HepG2 (cell line): Measurements from ENCODE around the gene ITGB3. TPM values are rescaled to one million over a fixed set of nuclear protein-coding genes. Genes with fewer than 3 reads are reported as not detected.

ENCODE experiments used
- ATRX ChIP-seq: sonication (generic); formaldehyde crosslinking; IDR thresholded peaks from 2 replicates; pipeline ENCODE4 v1.4.0; 2020; ENCODE audit warnings: missing genetic modification reagents, borderline replicate concordance
- CSRNP2 ChIP-seq: sonication (generic); formaldehyde crosslinking; conservative IDR thresholded peaks from 2 replicates; pipeline ENCODE4 v1.8.0; 2022; ENCODE audit warnings: low read depth, missing genetic modification reagents
- HNF4G ChIP-seq, 2 experiments: sonication (generic) in 1 of 2; formaldehyde crosslinking in 1 of 2; IDR thresholded peaks; 2 replicates each; pipeline versions ENCODE4 v1.4.0 to v1.6.1; 2011 to 2020; ENCODE audit warnings: borderline replicate concordance in 2 of 2, low read depth in 2 of 2, mild to moderate bottlenecking in 2 of 2, low read length in 1 of 2, missing genetic modification reagents in 1 of 2, moderate library complexity in 1 of 2
- MXD4 ChIP-seq: IDR thresholded peaks from 2 replicates; pipeline ENCODE4 v1.6.1; 2016; ENCODE audit warnings: mild to moderate bottlenecking, missing biosample characterization, missing genetic modification reagents
- NR1H2 ChIP-seq: sonication (generic); formaldehyde crosslinking; IDR thresholded peaks from 2 replicates; pipeline ENCODE4 v1.8.1; 2022; ENCODE audit warnings: low read depth, missing genetic modification reagents, borderline replicate concordance
- REL ChIP-seq: sonication (generic); formaldehyde crosslinking; conservative IDR thresholded peaks from 2 replicates; pipeline ENCODE4 v1.8.0; 2022; ENCODE audit warnings: mild to moderate bottlenecking, missing genetic modification reagents, moderate library complexity
- SMAD3 ChIP-seq: sonication (generic); formaldehyde crosslinking; IDR thresholded peaks from 2 replicates; pipeline ENCODE4 v1.4.0; 2020; ENCODE audit warnings: missing genetic modification reagents
- SMC3 ChIP-seq: IDR thresholded peaks from 2 replicates; pipeline ENCODE4 v1.6.1; 2011; ENCODE audit warnings: low read length, improper control_type of control experiment
- SRF ChIP-seq: IDR thresholded peaks from 2 replicates; pipeline ENCODE4 v1.6.1; 2011; ENCODE audit warnings: mild to moderate bottlenecking, low read depth, low read length, moderate library complexity
- TBL1XR1 ChIP-seq: fragments of 150-350 bp; IDR thresholded peaks from 2 replicates; pipeline ENCODE4 v1.6.1; 2014; ENCODE audit warnings: borderline replicate concordance, low read length; ENCODE audit not compliant: partially characterized antibody
- TMF1 ChIP-seq: sonication (generic); formaldehyde crosslinking; IDR thresholded peaks from 2 replicates; pipeline ENCODE4 v1.8.1; 2022; ENCODE audit warnings: low read depth, missing genetic modification reagents
- ZNF124 ChIP-seq: sonication (generic); formaldehyde crosslinking; IDR thresholded peaks from 2 replicates; pipeline ENCODE4 v1.4.0; 2020; ENCODE audit warnings: missing genetic modification reagents
- ZNF34 ChIP-seq: sonication (generic); formaldehyde crosslinking; IDR thresholded peaks from 2 replicates; pipeline ENCODE4 v1.4.0; 2020; ENCODE audit warnings: mild to moderate bottlenecking, missing genetic modification reagents, borderline replicate concordance
- ZNF382 ChIP-seq: sonication (generic); formaldehyde crosslinking; IDR thresholded peaks from 2 replicates; pipeline ENCODE4 v1.5.0; 2020; ENCODE audit warnings: missing genetic modification reagents, mild to moderate bottlenecking, borderline replicate concordance
- ZNF414 ChIP-seq: sonication (generic); formaldehyde crosslinking; IDR thresholded peaks from 2 replicates; pipeline ENCODE4 v1.5.0; 2020; ENCODE audit warnings: missing genetic modification reagents
- ZNF878 ChIP-seq: sonication (generic); formaldehyde crosslinking; IDR thresholded peaks from 2 replicates; pipeline ENCODE4 v1.8.1; 2023; ENCODE audit warnings: mild to moderate bottlenecking, missing genetic modification reagents, moderate library complexity
- polyA plus RNA-seq, 8 experiments: library from polyadenylated mRNA; depleted of rRNA in 3 of 8; stranded (reverse) in 7 of 8; unstranded in 1 of 8; fragments of >200 nt; fragmentation: Illumina TruSeq in 4 of 8; extraction: Trizol in 4 of 8; gene quantifications; 2 replicates each; pipeline versions ENCODE4 v1.2.1 to v1.2.3, GENCODE V29; 2011 to 2016; ENCODE audit warnings: low read depth in 4 of 8, missing spikeins in 1 of 8, mixed read lengths in 1 of 8; ENCODE audit not compliant: insufficient read depth in 1 of 8
- total RNA-seq, 5 experiments: library from RNA; depleted of rRNA; stranded (reverse); fragments of >200 nt; fragmentation: Illumina TruSeq; extraction: Trizol; gene quantifications; 2 replicates each; pipeline ENCODE4 v1.2.3, GENCODE V29; 2016; ENCODE audit warnings: low read depth in 1 of 5
- TF ChIP-seq, protein P1 (sequence below): sonication (generic); formaldehyde crosslinking; IDR thresholded peaks from 2 replicates; pipeline ENCODE4 v1.5.0; 2020; ENCODE audit warnings: mild to moderate bottlenecking, missing genetic modification reagents, borderline replicate concordance
- TF ChIP-seq, protein P2 (sequence below): sonication (generic); formaldehyde crosslinking; IDR thresholded peaks from 2 replicates; pipeline ENCODE4 v1.4.0; 2020; ENCODE audit warnings: low read depth, mild to moderate bottlenecking, missing genetic modification reagents

The ITGB3 gene
- total and polyA plus RNA-seq, 2 of the 13 experiments (the other 11 are each of a cell fraction or from before 2014, with no cell fraction given), result 0.09 to 0.31 TPM

DNA sequence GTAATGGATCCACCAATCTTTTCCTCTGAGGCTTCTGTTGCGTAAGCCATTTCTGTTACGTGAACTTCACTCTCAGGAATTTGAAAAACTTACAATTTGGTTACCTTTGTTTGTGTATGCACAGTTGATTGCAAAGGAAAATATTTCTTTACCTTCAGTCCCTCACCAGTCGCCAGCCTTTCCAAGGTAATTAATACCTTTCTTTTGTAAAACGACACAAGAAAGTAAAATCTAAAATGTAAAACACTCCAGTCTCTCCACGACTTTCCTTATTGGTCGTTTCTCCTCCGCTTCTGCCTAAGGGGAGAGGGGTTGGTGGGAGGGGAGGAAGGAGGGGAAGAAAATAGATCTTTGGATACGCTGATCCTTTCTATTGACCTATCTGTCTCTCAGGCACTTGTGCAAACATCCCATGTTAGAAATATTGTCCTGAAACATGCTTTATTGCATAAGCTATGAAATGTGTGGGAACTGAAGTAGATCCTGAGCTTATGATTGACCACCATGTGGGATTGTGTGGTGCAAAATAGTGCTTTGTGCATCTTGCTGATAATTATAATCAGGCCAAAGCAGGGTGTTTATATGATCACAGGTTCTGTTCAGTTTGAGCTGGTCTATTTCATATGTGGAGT, 37.7 kb downstream of the ITGB3 start (continued):
- TF ChIP-seq, protein P1, sequence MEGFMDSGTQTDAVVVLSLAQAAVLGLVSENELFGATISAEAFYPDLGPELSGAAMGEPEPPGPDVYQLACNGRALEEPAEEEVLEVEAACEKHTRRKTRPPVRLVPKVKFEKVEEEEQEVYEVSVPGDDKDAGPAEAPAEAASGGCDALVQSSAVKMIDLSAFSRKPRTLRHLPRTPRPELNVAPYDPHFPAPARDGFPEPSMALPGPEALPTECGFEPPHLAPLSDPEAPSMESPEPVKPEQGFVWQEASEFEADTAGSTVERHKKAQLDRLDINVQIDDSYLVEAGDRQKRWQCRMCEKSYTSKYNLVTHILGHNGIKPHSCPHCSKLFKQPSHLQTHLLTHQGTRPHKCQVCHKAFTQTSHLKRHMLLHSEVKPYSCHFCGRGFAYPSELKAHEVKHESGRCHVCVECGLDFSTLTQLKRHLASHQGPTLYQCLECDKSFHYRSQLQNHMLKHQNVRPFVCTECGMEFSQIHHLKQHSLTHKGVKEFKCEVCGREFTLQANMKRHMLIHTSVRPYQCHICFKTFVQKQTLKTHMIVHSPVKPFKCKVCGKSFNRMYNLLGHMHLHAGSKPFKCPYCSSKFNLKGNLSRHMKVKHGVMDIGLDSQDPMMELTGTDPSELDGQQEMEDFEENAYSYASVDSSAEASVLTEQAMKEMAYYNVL (CRISPR knock-in tag), result 0 out of 2 replicates have a peak, but pooled peaks have one; percentile 48
- TF ChIP-seq TBL1XR1 (no peak), ATRX (CRISPR knock-in tag) (no peak), SRF (no peak), ZNF34 (no peak), ZNF878 (CRISPR knock-in tag) (0 out of 2 replicates have a peak, but pooled peaks have one; percentile 28), HNF4G (IDR thresholded peaks at IDR 0.05; ENCODE audit: borderline replicate concordance, low read depth, low read length) (peak; percentile 63), HNF4G (CRISPR knock-in tag; IDR thresholded peaks at IDR 0.05; ENCODE audit: borderline replicate concordance, low read depth) (no peak), ZNF414 (CRISPR knock-in tag) (peak; percentile 32; the same call in 1 of the 2 replicates), MXD4 (CRISPR knock-in tag) (no peak), ZNF382 (CRISPR knock-in tag) (no peak), NR1H2 (CRISPR knock-in tag) (no peak), TMF1 (CRISPR knock-in tag) (no peak), CSRNP2 (CRISPR knock-in tag) (no peak), SMAD3 (CRISPR knock-in tag) (no peak; the same call in 1 of the 2 replicates), ZNF124 (CRISPR knock-in tag) (no peak), REL (CRISPR knock-in tag) (no peak), SMC3 (no peak)
- TF ChIP-seq, protein P2, sequence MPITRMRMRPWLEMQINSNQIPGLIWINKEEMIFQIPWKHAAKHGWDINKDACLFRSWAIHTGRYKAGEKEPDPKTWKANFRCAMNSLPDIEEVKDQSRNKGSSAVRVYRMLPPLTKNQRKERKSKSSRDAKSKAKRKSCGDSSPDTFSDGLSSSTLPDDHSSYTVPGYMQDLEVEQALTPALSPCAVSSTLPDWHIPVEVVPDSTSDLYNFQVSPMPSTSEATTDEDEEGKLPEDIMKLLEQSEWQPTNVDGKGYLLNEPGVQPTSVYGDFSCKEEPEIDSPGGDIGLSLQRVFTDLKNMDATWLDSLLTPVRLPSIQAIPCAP (CRISPR knock-in tag), result no peak
